Measurements from ENCODE around the gene KRTAP9-2. TPM values are rescaled to one million over a fixed set of nuclear protein-coding genes. Genes with fewer than 3 reads are reported as not detected.
"Not testable (repeated sequence)": the region's sequence is repeated elsewhere in the genome, so short reads cannot be mapped to it uniquely, and the experiment has no call there.

KRTAP9-2 gene
- total RNA-seq, 1 donor from 2014 or later: not detected

DNA sequence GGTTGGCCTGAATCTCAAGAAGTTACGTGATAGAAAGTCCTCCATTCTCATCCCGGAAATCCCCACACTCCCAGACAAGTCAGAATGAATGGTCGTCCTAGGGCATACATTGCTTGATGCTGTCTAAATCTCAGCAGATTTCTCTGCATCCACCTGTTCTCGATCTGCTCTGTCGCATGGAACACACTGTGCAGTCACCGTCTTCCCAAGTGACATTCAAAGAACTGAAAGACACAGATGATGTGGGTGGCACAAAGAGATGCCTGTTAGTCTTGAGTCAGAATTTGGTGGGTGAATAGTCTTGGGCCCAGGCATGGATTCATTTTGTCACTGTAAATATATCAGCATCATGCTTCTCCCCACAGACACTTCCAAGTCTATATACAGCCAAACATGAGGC lies 5.3 kb downstream of the KRTAP9-2 start:
- DNase-seq (ENCODE audit: low spot score): no peak
- intact Hi-C loops (cut with DNase I): no loop called here

GRCh38 chr17:41232399-41233105 lies 6.1 kb downstream of the KRTAP9-2 start, which contains the start of gene KRTAP9-3:
TSS of gene KRTAP9-3 (plus strand) at chr17:41232449. CDS start at chr17:41232502, 53 bp downstream.
- DNase-seq (ENCODE audit: low spot score); intact Hi-C loops (cut with DNase I): not testable (repeated sequence)

DNA sequence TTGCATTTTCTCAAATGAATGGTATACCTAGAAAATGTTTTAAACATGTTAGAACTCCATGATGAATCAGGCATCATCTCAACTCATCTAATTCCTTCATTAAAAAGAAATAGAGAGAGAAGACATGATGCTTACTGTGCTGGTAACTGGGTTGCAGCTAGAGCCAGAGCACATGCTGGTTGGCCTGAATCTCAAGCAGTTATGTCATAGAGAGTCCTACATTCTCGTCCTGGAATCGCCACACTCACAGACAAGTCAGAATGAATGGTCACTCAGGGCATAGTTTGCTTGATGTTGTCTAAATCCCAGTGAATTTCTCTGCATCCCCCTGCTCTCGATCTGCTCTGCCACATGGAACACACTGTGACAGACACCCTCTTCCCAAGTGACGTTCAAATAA lies 10.7 kb downstream of the KRTAP9-2 start:
- DNase-seq (ENCODE audit: low spot score); intact Hi-C loops (cut with DNase I): not testable (repeated sequence)

DNA sequence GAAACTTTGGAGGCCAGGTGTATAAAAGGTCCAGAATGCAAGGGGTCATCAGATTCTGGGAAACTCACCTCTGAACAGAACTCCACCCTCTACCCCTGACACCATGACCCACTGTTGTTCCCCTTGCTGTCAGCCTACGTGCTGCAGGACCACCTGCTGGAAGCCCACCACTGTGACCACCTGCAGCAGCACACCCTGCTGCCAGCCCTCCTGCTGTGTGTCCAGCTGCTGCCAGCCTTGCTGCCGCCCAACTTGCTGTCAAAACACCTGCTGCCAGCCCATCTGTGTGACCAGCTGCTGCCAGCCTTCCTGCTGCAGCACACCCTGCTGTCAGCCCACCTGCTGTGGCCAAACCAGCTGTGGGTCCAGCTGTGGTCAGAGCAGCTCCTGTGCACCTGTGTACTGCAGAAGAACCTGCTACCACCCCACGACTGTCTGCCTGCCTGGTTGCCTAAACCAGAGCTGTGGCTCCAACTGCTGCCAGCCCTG lies 11.5 kb downstream of the KRTAP9-2 start, which contains the start of gene KRTAP9-8:
Gene KRTAP9-8, plus strand, starts transcription at position 51 of the 489 bp plus-strand sequence. Its CDS starts 53 bp downstream, at position 104.
- DNase-seq (ENCODE audit: low spot score); intact Hi-C loops (cut with DNase I): not testable (repeated sequence)

DNA sequence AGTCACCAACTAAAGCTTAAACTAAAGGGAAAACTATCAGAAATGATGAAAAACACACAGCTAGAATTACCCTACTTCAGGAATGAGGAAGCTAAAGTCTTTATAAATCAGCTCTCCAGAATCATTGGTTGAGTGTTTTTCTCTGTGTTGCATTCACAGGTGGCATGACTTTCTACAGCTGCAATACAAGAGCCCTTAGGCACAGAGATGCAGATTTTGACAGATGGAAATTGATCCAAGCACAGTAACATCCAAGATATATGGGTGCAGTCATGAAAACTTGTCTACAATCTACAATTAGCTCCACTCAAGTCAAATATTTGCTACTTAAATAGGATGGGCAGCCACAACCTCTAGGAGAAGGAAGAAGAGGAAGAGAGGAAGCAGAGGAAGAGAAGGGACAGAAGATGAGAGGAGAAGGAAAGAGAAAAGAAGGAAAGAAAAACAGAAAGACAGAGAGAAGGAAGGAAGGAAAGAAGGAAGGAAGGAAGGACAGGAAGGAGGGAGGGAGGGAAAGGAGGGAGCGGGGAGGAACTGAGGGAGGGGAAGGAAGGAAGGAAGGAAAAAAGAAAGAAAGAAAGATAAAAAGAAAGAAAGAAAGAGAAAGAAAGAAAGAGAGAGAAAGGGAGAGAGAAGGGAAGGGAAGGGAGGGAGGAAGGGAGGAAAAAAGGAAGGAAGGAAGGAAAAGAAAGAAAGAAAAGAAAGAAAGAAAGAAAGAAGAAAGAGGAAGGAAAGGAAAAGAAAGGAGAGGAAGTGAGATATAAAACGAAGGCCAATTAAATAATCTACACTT lies 20.7 kb downstream of the KRTAP9-2 start:
- DNase-seq (ENCODE audit: low spot score); intact Hi-C loops (cut with DNase I): not testable (repeated sequence)

DNA sequence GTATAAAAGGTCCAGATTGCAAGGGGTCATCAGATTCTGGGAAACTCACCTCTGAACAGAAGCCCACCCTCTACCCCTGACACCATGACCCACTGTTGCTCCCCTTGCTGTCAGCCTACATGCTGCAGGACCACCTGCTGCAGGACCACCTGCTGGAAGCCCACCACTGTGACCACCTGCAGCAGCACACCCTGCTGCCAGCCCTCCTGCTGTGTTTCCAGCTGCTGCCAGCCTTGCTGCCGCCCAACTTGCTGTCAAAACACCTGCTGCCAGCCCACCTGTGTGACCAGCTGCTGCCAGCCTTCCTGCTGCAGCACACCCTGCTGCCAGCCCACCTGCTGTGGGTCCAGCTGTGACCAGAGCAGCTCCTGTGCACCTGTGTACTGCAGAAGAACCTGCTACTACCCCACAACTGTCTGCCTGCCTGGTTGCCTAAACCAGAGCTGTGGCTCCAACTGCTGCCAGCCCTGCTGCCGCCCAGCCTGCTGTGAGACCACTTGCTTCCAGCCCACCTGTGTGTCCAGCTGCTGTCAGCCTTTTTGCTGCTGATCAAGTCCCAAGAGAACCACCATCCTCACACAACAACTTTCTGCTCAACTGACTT lies 23.3 kb downstream of the KRTAP9-2 start, which contains the start of gene KRTAP9-4:
Gene KRTAP9-4, plus strand, starts transcription at position 51 of the 604 bp plus-strand sequence. Its CDS starts 34 bp downstream, at position 85.
- intact Hi-C loops (cut with DNase I); DNase-seq (ENCODE audit: low spot score): not testable (repeated sequence)

DNA sequence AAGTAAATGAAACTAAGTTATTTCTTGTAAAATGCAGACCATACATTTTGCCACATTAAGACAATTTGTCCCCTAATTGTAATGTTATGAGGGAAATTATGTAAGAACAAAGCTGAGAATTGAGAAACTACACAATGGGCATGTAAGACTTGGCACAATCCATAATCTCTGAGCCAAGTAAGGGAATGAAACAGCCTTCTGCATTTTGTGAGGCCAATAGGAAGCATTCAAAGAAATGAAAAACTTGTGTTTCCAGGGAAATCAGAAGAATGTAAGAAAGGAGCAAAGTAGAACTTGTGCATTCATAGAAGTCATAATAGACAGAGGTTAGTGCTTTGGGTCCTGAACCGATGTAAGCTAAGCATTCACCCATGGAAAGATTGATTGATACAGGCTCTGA lies 24.8 kb downstream of the KRTAP9-2 start:
- intact Hi-C loops (cut with DNase I): no loop called here
- DNase-seq (ENCODE audit: low spot score): no peak

DNA sequence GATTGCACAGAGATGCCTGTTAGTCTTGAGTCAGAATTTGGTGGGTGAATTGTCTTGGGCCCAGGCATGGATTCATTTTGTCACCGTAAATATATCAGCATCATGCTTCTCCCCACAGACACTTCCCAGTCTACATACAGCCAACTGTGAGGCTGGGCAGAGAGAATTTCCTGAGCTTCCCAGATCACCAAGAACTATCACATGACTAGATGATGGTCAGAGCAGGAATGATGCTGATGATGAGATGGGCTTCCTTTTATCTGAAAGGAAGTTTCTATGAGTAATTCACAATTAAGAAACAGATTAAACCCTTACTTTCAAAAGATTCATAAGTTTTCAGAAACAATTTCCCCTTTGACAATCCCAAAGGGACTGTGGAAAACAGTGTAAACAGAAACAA lies 28.4 kb downstream of the KRTAP9-2 start:
- DNase-seq (ENCODE audit: low spot score): no peak
- intact Hi-C loops (cut with DNase I): no loop called here

GRCh38 chr17:41255381-41256290 lies 29.2 kb downstream of the KRTAP9-2 start, which contains the start of gene KRTAP9-9:
TSS of gene KRTAP9-9 (plus strand) at chr17:41255384.
- DNase-seq (ENCODE audit: low spot score); intact Hi-C loops (cut with DNase I): not testable (repeated sequence)

- no peak for DNase-seq (ENCODE audit: low spot score)
- intact Hi-C loops (cut with DNase I): no loop called here
These were observed 29.8 kb downstream of the KRTAP9-2 start for GRCh38 chr17:41256291-41256685.

GRCh38 chr17:41258406-41258805 lies 32.0 kb downstream of the KRTAP9-2 start:
- DNase-seq (ENCODE audit: low spot score): no peak
- intact Hi-C loops (cut with DNase I): no loop called here

DNA sequence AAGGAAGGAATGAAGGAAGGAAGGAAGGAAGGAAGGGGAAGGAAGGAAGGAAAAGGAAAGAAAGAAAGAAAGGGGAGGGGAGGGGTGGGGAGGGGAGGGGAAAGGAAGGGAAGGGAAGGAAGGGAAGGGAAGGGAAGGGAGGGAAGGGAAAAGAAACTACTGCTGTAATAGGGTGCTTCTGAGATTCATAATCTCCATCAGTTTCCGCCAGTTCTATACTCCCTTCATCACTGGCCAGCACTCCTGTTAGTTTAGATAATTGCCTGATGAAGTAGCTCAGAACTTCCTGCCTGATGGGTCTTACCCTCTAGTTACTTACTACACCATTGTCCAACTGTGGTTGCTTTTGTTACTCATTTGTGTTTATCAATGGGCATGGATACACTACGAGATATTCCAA lies 36.8 kb downstream of the KRTAP9-2 start:
- intact Hi-C loops (cut with DNase I): no loop called here
- DNase-seq (ENCODE audit: low spot score): no peak

- intact Hi-C loops (cut with DNase I): no loop called here
- no peak for DNase-seq (ENCODE audit: low spot score)
These were observed 38.2 kb downstream of the KRTAP9-2 start for GRCh38 chr17:41264599-41264998.

DNA sequence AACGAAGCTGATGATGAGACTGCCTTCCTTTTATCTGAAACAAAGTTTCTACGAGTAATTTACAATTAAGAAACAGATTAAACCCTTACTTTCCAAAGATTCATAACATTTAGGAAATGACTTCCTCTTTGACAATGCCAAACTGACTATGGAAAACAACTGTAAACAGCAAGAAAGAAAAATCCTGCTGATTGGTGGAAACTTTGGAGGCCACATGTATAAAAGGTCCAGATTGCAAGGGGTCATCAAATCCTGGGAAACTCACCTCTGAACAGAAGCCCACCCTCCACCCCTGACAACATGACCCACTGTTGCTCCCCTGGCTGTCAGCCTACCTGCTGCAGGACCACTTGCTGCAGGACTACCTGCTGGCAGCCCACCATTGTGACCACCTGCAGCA lies 38.6 kb downstream of the KRTAP9-2 start, which contains the start of gene KRTAP9-6:
Gene KRTAP9-6, plus strand, starts transcription at position 301 of the 400 bp plus-strand sequence. Its CDS starts 0 bp downstream, at position 301.
- no peak for DNase-seq (ENCODE audit: low spot score)

DNA sequence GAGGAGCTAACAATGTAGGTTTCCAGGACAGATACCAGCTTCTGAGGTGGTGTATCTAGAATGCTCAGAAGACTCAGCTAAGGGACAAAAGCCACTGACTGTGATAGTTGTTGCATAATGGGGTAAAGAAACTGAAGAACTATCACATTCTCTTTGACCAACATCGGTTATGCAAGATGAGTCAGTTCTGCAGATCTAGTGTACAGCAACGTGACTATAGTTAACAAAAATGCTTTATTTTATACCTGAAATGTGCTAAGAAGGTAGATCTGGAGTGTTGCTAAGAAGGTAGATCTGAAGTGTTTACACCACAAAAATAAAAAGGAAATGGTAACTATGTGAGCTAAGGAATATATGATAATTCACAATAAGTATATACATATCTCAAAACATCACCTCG lies 41.3 kb downstream of the KRTAP9-2 start:
- DNase-seq (ENCODE audit: low spot score): no peak
- intact Hi-C loops (cut with DNase I): no loop called here

More for the DNA sequence above, 38.6 kb downstream of the KRTAP9-2 start, which contains the start of gene KRTAP9-6:
- intact Hi-C loops (cut with DNase I): no loop called here

DNA sequence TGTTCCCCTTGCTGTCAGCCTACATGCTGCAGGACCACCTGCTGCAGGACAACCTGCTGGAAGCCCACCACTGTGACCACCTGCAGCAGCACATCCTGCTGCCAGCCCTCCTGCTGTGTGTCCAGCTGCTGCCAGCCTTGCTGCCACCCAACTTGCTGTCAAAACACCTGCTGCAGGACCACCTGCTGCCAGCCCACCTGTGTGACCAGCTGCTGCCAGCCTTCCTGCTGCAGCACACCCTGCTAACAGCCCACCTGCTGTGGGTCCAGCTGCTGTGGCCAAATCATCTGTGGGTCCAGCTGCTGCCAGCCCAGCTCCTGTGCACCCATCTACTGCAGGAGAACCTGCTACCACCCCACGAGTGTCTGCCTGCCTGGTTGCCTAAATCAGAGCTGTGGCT lies 44.9 kb downstream of the KRTAP9-2 start:
- intact Hi-C loops (cut with DNase I); DNase-seq (ENCODE audit: low spot score): not testable (repeated sequence)

- intact Hi-C loops (cut with DNase I): no loop called here
- DNase-seq (ENCODE audit: low spot score): no peak
These were observed 45.4 kb downstream of the KRTAP9-2 start for GRCh38 chr17:41271858-41272257.

DNA sequence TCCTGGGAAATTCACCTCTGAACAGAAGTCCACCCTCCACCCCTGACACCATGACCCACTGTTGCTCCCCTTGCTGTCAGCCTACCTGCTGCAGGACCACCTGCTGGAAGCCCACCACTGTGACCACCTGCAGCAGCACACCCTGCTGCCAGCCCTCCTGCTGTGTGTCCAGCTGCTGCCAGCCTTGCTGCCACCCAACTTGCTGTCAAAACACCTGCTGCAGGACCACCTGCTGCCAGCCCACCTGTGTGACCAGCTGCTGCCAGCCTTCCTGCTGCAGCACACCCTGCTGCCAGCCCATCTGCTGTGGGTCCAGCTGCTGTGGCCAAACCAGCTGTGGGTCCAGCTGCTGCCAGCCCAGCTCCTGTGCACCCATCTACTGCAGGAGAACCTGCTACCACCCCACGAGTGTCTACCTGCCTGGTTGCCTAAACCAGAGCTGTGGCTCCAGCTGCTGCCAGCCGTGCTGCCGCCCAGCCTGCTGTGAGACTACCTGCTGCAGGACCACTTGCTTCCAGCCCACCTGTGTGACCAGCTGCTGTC lies 49.3 kb downstream of the KRTAP9-2 start, which contains the start of gene KRTAP9-7:
Gene KRTAP9-7, plus strand, starts transcription at position 51 of the 543 bp plus-strand sequence. Its CDS starts 0 bp downstream, at position 51.
- DNase-seq (ENCODE audit: low spot score); intact Hi-C loops (cut with DNase I): not testable (repeated sequence)

All from cardiac septum (tissue), 1 donor.